Endodermal cell (in vitro differentiated cells): ENCODE measurements around the gene DZIP1. TPM values are rescaled to one million over a fixed set of nuclear protein-coding genes. Genes with fewer than 3 reads are reported as not detected.

Experiments
- DNase-seq: peaks from one replicate; pipeline ENCODE4 v3.0.0-alpha.2; 2017
- H3K27ac ChIP-seq: 2 replicates; pipeline ENCODE4 v1.5.1; 2013; ENCODE audit warnings: mild to moderate bottlenecking, low read depth, low read length, moderate library complexity
- H3K27me3 ChIP-seq: 2 replicates; pipeline ENCODE4 v1.6.1; 2013; ENCODE audit warnings: mild to moderate bottlenecking, low read length, moderate library complexity; ENCODE audit not compliant: insufficient read depth, control insufficient read depth, poor library complexity, severe bottlenecking
- H3K36me3 ChIP-seq: 2 replicates; pipeline ENCODE4 v1.7.0; 2013; ENCODE audit warnings: mild to moderate bottlenecking, low read length, moderate library complexity; ENCODE audit not compliant: control insufficient read depth, insufficient read depth
- H3K4me1 ChIP-seq: one replicate; pipeline ENCODE4 v1.7.0; 2013; ENCODE audit warnings: low read length; ENCODE audit not compliant: control insufficient read depth, insufficient read depth
- H3K4me3 ChIP-seq: 2 replicates; pipeline ENCODE4 v1.5.1; 2013; ENCODE audit warnings: mild to moderate bottlenecking, low read length, moderate library complexity
- H3K9ac ChIP-seq: 2 replicates; pipeline ENCODE4 v1.6.1; 2013; ENCODE audit warnings: mild to moderate bottlenecking, low read length, moderate library complexity; ENCODE audit not compliant: poor library complexity, severe bottlenecking; ENCODE audit errors: extremely low read depth
- H3K9me3 ChIP-seq: 2 replicates; pipeline ENCODE4 v1.6.1; 2013; ENCODE audit warnings: mild to moderate bottlenecking, low read length, moderate library complexity; ENCODE audit not compliant: control insufficient read depth
- H3K27ac Mint-ChIP-seq: 2 replicates; pipeline ENCODE4 v1.8.0; 2020; ENCODE audit warnings: mixed read lengths
- H3K27me3 Mint-ChIP-seq: 2 replicates; pipeline ENCODE4 v1.8.0; 2021; ENCODE audit warnings: mild to moderate bottlenecking, mixed read lengths; ENCODE audit not compliant: insufficient read depth
- H3K36me3 Mint-ChIP-seq: 2 replicates; pipeline ENCODE4 v1.8.0; 2020; ENCODE audit warnings: low read depth, mixed read lengths
- H3K4me1 Mint-ChIP-seq: 2 replicates; pipeline ENCODE4 v1.8.0; 2020; ENCODE audit warnings: mixed read lengths
- H3K4me3 Mint-ChIP-seq: 2 replicates; pipeline ENCODE4 v1.8.0; 2020; ENCODE audit warnings: mild to moderate bottlenecking, moderate library complexity, mixed read lengths
- H3K9me3 Mint-ChIP-seq: 2 replicates; pipeline ENCODE4 v1.8.0; 2020; ENCODE audit warnings: mild to moderate bottlenecking, mixed read lengths
- WGBS, 2 experiments: methylation state at CpG; one replicate each; pipeline versions ENCODE4 v1.1.5 to v1.1.7; 2013; ENCODE audit warnings: missing lambda C conversion rate in 2 of 2, mixed read lengths in 1 of 2; ENCODE audit not compliant: insufficient coverage in 1 of 2, insufficient read length in 1 of 2; 5-methylcytosine and 5-hydroxymethylcytosine counted together
- total RNA-seq, 2 donors: library from RNA; stranded (reverse); fragmentation: NEBNext Ultra II Directional in 1 of 2; extraction: Animal tissue kit (Norgen Biotek cat#: 25700) in 1 of 2; gene quantifications; 2 replicates in 1 of 2; 3 replicates in 1 of 2; pipeline ENCODE4 v1.2.1, GENCODE V29; 2021
- TF ChIP-seq, protein P1 (sequence below): fragments of 200-600 bp; sonication (generic); conservative IDR thresholded peaks from 2 replicates; pipeline ENCODE4 v1.5.0; 2021; ENCODE audit warnings: antibody characterized with exemption, mild to moderate bottlenecking

Gene DZIP1
- total RNA-seq, 2 donors from 2014 or later: 36.2 to 59.9 TPM

GRCh38 chr13:95627590-95627989, 16.9 kb downstream of the DZIP1 start:
- Histone ChIP-seq H3K9ac (no peak overlapping the region), H3K27ac (no peak overlapping the region), H3K4me3 (no peak overlapping the region), H3K9me3 (no peaks in the 10 kb centered on the region), H3K27me3 (no peaks in the 10 kb centered on the region), H3K4me1 (no peaks in the 10 kb centered on the region), H3K36me3 (peaks cover 78% of the 10 kb centered on the region)
- Mint-ChIP-seq H3K9me3 (no peaks in the 10 kb centered on the region), H3K4me3 (no peak overlapping the region), H3K27me3 (no peaks in the 10 kb centered on the region), H3K4me1 (peaks cover 1% of the 10 kb centered on the region), H3K36me3 (peaks cover 66% of the 10 kb centered on the region), H3K27ac (no peak overlapping the region)
- 97 to 100% methylated on average over 1 of the region's 1 CpG for WGBS, 2 experiments
- TF ChIP-seq, protein P1, sequence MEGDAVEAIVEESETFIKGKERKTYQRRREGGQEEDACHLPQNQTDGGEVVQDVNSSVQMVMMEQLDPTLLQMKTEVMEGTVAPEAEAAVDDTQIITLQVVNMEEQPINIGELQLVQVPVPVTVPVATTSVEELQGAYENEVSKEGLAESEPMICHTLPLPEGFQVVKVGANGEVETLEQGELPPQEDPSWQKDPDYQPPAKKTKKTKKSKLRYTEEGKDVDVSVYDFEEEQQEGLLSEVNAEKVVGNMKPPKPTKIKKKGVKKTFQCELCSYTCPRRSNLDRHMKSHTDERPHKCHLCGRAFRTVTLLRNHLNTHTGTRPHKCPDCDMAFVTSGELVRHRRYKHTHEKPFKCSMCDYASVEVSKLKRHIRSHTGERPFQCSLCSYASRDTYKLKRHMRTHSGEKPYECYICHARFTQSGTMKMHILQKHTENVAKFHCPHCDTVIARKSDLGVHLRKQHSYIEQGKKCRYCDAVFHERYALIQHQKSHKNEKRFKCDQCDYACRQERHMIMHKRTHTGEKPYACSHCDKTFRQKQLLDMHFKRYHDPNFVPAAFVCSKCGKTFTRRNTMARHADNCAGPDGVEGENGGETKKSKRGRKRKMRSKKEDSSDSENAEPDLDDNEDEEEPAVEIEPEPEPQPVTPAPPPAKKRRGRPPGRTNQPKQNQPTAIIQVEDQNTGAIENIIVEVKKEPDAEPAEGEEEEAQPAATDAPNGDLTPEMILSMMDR: no peak
- no peak for DNase-seq

DNA sequence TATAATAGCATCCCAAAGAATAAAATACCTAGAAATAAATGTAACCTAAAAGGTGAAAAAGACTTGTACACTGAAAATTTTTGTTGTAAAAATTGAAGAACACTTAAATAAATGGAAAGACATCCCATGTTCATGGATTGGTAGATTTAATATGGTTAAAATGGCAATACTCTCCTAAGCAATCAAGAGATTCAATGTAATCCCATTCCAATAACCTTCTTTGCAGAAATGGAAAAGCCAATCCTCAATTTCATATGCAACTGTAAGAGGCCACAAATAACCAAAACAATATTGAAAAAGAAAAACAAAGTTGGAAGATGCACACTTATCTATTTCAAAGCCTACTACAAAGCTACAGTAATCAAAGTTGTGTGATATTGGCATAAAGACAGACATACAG, 17.7 kb downstream of the DZIP1 start:
- Histone ChIP-seq H3K36me3 (peaks cover 78% of the 10 kb centered on the region), H3K27ac (no peak overlapping the region), H3K4me1 (no peaks in the 10 kb centered on the region), H3K9ac (no peak overlapping the region), H3K9me3 (no peaks in the 10 kb centered on the region), H3K27me3 (no peaks in the 10 kb centered on the region), H3K4me3 (no peak overlapping the region)
- Mint-ChIP-seq H3K4me3 (no peak overlapping the region), H3K4me1 (peaks cover 1% of the 10 kb centered on the region), H3K9me3 (no peaks in the 10 kb centered on the region), H3K27me3 (no peaks in the 10 kb centered on the region), H3K36me3 (peaks cover 67% of the 10 kb centered on the region), H3K27ac (no peak overlapping the region)
- TF ChIP-seq, protein P1: no peak
- no peak for DNase-seq

GRCh38 chr13:95624020-95624419, 20.5 kb downstream of the DZIP1 start:
- Histone ChIP-seq H3K27me3 (no peaks in the 10 kb centered on the region), H3K9ac (no peak overlapping the region), H3K27ac (no peak overlapping the region), H3K4me1 (no peaks in the 10 kb centered on the region), H3K4me3 (no peak overlapping the region), H3K9me3 (no peaks in the 10 kb centered on the region), H3K36me3 (peaks cover 78% of the 10 kb centered on the region)
- Mint-ChIP-seq H3K27ac (peak overlapping the region; percentile 39), H3K9me3 (no peaks in the 10 kb centered on the region), H3K4me1 (peaks cover 1% of the 10 kb centered on the region), H3K27me3 (no peaks in the 10 kb centered on the region), H3K36me3 (peaks cover 61% of the 10 kb centered on the region), H3K4me3 (no peak overlapping the region)
- DNase-seq: peak; percentile 63
- TF ChIP-seq, protein P1: peak; percentile 82
- WGBS, 2 experiments: 35 to 48% methylated on average over 4 to 5 of the region's 5 CpGs
